GM12873 (cell line): ENCODE measurements around the gene RPTOR.

Experiments
- TF ChIP-seq, protein P1 (sequence below): IDR thresholded peaks from 2 replicates; pipeline ENCODE4 v1.5.1; 2012; ENCODE audit warnings: low read depth, mild to moderate bottlenecking, moderate library complexity, low read length, control low read depth; ENCODE audit not compliant: insufficient read depth; ENCODE audit errors: missing control alignments

The RPTOR gene

DNA sequence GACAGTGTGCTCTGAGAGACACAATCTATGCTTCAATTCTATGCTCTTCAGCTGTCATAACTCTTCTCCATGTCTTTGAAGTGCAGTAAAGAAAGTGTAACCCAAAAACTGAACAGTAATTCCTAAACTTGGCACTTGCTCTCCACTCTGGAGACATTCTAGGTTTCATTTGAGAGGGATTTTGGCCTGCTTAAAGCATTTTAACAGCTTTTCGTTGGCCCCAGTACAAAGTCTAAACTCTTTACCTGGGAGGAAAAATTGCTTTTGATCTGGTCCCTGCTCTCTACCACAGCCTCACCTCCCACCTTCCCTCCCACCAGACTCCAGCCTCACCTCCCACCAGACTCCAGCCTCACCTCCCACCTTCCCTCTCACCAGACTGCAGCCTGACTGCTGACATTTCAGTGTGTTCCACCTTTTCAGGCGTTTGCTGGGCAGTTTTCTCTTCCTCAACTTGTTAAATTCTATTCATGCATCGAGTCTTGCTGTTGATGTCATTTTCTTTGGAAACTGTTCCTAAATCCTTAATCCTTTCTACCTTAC, 132.6 kb downstream of the RPTOR start:
- TF ChIP-seq, protein P1, sequence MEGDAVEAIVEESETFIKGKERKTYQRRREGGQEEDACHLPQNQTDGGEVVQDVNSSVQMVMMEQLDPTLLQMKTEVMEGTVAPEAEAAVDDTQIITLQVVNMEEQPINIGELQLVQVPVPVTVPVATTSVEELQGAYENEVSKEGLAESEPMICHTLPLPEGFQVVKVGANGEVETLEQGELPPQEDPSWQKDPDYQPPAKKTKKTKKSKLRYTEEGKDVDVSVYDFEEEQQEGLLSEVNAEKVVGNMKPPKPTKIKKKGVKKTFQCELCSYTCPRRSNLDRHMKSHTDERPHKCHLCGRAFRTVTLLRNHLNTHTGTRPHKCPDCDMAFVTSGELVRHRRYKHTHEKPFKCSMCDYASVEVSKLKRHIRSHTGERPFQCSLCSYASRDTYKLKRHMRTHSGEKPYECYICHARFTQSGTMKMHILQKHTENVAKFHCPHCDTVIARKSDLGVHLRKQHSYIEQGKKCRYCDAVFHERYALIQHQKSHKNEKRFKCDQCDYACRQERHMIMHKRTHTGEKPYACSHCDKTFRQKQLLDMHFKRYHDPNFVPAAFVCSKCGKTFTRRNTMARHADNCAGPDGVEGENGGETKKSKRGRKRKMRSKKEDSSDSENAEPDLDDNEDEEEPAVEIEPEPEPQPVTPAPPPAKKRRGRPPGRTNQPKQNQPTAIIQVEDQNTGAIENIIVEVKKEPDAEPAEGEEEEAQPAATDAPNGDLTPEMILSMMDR, result no peak

DNA sequence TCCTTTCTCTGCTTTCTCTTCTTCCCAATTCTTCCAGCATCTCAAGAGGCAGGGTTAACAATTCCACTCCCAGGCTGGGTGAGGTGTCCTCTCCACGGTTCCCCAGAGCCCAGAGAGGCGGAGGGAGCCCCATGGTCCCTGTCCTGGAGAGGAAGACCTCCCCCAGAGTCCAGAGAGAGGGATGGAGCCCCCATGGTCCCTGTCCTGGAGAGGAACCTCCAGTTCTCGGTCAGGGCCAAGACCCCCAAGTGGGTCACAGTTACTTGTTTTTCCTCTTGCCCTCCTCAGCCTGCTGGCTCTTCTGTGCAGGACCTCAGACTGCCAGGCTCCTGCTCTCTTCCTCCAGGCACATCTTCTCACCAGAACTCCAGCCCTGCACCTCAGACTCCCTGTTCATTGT, 135.2 kb downstream of the RPTOR start:
- TF ChIP-seq, protein P1, result no peak

DNA sequence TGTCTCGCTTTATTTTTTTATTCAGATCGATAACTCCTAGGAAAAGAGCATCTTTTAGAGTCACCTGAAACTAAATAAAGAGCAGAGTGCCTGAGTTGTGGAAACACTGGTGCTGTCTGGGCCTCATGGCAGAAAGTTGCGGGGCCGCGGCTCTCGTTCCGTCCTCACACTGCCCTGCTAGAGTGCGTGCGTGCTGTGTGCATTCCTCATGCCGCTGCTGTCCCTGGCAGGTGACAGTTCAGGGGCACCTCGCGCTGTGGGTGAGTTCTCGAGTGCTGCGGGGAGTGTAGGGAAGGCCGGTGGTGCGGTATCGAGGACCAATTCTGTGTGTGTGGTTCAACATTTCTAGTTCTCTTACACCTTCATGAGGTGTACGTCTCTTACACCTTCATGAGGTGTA, 136.6 kb downstream of the RPTOR start:
- TF ChIP-seq, protein P1, result no peak

DNA sequence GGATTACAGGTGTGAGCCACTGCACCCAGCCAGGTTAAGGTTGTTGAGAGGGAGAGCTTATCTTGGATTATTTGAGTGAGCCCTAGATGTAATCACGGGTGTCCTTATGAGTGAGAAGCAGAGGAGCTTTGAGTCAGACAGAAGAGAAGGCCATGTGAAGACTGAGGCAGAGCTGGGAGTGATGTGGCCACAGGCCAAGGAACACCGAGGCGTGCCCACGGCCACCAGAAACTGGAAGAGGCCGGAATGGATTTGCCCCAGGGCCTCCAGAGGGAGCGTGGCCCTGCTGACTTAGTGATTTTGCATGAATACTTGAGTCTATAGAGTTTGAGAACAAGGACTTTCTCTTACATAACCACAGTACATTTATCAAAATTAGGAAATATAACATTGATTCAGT, 137.7 kb downstream of the RPTOR start:
- TF ChIP-seq, protein P1, result no peak

DNA sequence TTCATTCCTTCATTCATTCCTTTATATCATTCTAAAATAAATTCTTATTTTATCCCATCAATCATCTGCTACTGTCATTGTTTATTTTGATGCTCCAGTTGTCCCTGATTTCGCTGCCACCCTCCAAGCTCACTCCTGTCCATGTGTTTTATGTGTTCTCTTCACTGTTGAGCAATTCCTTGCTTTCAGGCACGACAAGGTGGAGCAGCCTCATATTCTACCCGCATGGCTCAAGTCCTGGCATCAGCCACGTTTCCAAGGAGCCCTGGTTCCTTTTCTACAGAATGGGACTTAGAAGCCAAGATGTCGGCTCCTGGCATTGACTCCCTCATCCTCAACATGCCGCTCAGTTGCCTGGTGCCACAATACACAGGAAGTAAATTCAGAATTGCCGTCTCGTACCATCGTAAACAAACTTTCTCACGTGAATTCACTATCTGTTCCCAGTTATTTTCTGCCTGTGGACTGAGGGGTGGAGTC, 139.0 kb downstream of the RPTOR start:
- TF ChIP-seq, protein P1, result no peak

DNA sequence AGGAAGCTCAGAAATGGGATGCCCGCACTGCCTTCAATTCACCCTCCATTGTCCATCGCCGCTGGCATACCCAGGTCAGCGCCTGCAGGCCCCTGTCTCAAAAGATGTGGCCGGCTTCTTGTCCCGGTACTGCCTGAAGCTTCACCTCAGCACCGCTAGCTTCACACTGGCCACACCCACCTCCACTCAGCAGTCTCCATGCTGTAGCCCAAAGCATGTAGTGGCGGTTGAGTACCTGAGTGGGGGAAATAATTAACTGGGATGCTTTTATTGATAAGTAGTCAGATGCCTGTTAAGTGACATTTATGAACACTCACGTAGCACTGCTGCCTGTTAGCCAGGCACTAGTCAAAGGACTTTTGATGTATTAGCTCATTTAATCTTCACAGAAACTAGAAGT, 143.2 kb downstream of the RPTOR start:
- TF ChIP-seq, protein P1, result no peak

DNA sequence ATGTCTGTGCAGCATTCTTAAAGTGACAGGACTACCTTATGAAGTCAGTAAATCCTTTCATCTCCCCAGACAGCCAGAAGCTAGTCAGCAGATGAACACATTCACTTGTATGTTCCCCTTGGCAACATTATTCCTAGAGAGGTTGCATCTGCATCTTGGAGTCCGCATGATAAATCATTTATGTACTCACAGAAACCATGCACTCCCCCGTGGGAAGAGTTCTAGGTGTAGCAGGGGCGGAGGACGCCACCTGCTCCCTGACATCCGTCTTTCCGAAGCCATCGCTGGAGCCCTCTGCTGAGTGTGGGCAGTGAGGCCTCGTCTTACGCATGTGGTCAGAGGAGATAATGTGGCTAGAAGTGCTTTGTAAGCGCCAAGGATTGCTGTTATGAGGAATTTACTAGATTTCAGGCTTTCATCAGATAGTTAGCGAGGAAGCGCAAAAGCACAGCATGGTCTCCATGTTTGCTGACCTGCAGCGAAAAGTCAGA, 144.5 kb downstream of the RPTOR start:
- TF ChIP-seq, protein P1, result no peak
